GM12892 (cell line): ENCODE data around the gene ACTL9. TPM values are rescaled to one million over a fixed set of nuclear protein-coding genes. Genes with fewer than 3 reads are reported as not detected.
"Not testable (repeated sequence)": the region's sequence is repeated elsewhere in the genome, so short reads cannot be mapped to it uniquely, and the experiment has no call there.

ENCODE experiments used
- DNase-seq: peaks from one replicate; pipeline ENCODE4 v3.0.0; 2011; ENCODE audit not compliant: insufficient read length
- FAIRE-seq: peaks from 2 replicates; lab custom pipeline; 2011; peaks lifted over from hg19 to GRCh38; lab: Jason Lieb, UNC
- POLR2A ChIP-seq: IDR thresholded peaks from 2 replicates; pipeline ENCODE4 v1.6.1; 2011; ENCODE audit warnings: low read depth, low read length, control low read depth
- POLR2AphosphoS5 ChIP-seq: IDR thresholded peaks from 2 replicates; pipeline ENCODE4 v1.6.1; 2011; ENCODE audit warnings: low read depth, low read length, control low read depth
- TAF1 ChIP-seq: IDR thresholded peaks from 2 replicates; pipeline ENCODE4 v1.6.1; 2011; ENCODE audit warnings: low read depth, mild to moderate bottlenecking, control low read depth, low read length, borderline replicate concordance
- polyA plus RNA-seq: library from polyadenylated mRNA; unstranded; fragments of >200 nt; gene quantifications from one replicate; pipeline ENCODE4 v1.2.1, GENCODE V29; 2012; ENCODE audit warnings: missing spikeins, inconsistent platforms; ENCODE audit not compliant: missing spikeins

ACTL9 gene, protein sequence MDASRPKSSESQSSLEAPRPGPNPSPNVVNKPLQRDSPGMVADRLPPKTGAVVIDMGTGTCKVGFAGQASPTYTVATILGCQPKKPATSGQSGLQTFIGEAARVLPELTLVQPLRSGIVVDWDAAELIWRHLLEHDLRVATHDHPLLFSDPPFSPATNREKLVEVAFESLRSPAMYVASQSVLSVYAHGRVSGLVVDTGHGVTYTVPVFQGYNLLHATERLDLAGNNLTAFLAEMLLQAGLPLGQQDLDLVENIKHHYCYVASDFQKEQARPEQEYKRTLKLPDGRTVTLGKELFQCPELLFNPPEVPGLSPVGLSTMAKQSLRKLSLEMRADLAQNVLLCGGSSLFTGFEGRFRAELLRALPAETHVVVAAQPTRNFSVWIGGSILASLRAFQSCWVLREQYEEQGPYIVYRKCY
- polyA plus RNA-seq: not detected

DNA sequence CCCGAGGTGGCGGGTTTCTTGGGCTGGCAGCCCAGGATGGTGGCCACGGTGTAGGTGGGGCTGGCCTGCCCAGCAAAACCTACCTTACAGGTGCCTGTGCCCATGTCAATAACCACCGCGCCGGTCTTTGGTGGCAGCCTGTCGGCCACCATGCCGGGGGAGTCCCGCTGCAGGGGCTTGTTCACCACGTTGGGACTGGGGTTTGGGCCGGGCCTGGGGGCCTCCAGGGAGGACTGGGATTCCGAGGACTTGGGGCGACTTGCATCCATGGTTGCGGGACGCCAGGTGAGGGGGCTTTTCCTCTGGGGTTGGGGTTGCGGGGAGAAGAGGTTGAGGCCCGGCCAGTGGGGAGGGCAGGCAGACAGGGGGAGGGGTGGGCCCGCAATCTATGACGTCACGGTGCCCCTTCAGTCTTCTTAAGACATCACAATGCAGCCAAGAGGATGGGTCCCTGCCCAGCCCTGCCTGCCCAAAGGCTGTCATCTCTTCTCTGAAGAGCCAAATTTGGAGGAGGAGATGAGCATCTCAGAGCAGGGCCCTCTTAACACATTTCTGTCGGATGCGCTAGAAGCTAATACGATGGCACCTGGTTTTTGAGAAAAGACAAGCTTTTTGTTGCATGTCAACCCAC, at the start of gene ACTL9:
ACTL9 (minus strand) TSS at position 363 of the 631 bp plus-strand sequence; CDS start at position 269, 94 bp downstream.
- FAIRE-seq (no peak), DNase-seq (no peak)
- TF ChIP-seq TAF1 (no peak), POLR2AphosphoS5 (no peak), POLR2A (no peak)

DNA sequence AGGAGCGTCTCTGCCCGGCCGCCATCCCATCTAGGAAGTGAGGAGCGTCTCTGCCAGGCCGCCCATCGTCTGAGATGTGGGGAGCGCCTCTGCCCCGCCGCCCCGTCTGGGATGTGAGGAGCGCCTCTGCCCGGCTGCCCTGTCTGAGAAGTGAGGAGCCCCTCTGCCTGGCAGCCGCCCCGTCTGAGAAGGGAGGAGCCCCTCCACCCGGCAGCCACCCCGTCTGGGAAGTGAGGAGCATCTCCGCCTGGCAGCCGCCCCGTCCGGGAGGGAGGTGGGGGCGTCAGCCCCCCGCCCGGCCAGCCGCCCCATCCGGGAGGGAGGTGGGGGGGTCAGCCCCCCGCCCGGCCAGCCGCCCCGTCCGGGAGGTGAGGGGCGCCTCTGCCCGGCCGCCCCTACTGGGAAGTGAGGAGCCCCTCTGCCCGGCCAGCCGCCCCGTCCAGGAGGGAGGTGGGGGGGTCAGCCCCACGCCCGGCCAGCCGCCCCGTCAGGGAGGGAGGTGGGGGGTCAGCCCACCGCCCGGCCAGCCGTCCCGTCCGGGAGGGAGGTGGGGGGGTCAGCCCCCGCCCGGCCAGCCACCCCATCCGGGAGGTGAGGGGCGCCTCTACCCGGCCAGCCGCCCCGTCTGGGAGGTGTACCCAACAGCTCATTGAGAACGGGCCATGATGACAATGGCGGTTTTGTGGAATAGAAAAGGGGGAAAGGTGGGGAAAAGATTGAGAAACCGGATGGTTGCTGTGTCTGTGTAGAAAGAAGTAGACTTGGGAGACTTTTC, 40.9 kb upstream of the ACTL9 start:
- not testable (repeated sequence) for FAIRE-seq, DNase-seq

DNA sequence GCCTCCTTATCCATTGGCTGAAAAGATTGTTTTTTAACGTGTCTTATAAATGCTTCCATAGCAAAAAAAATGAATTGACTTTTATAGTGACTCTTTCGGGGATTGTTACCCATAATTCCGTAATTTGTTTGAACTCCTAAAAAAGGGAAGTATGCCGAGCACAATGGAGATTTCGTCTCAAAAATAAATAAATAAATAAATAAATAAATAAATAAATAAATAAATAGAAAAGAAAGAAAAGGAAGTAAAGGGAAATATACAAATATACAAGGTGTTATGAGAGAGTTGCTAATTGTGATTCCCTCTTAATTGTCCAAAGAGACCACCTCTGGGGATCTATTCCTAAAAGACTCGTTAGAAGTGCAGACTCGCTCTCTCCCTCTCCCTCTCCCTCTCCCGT, 39.8 kb upstream of the ACTL9 start:
- FAIRE-seq (no peak), DNase-seq (no peak)
- TF ChIP-seq POLR2AphosphoS5 (no peak), TAF1 (no peak), POLR2A (no peak)

DNA sequence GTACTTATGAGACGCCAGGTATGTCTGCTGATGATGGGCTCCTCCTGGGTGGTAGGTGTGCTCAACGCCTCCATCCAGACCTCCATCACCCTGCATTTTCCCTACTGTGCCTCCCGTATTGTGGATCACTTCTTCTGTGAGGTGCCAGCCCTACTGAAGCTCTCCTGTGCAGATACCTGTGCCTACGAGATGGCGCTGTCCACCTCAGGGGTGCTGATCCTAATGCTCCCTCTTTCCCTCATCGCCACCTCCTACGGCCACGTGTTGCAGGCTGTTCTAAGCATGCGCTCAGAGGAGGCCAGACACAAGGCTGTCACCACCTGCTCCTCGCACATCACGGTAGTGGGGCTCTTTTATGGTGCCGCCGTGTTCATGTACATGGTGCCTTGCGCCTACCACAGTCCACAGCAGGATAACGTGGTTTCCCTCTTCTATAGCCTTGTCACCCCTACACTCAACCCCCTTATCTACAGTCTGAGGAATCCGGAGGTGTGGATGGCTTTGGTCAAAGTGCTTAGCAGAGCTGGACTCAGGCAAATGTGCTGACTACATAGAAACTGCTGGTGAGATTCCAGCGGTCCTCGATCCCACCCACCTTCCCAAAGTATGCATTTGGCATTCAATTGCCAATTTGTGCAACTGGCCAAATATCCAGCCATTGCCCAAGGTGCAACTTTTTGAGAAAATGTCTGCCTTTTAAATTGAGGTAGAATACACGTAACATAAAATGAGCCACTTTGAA, 33.0 kb upstream of the ACTL9 start:
- no peak for TF ChIP-seq POLR2AphosphoS5
- no peak for TF ChIP-seq TAF1
- TF ChIP-seq POLR2A: no peak
- FAIRE-seq (no peak), DNase-seq (no peak)

DNA sequence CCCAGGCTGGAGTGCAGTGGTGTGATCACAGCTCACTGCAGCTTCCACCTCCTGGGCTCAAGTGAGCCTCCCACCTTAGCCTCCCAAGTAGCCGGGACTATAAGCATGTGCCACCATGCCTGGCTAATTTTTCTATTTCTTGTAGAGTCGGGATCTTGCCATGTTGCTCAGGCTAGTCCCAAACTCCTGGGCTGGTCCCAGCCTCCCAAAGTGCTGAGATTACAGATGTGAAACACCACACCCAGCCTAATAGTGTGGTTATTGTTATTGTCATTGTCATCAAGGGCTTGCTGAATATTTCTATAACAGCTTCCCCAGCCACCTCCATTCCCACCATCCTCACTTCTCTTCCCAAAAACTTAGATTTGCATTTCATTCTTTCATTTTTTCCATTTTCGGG, 25.7 kb upstream of the ACTL9 start:
- FAIRE-seq: no peak
- no peak for TF ChIP-seq TAF1
- no peak for TF ChIP-seq POLR2AphosphoS5
- TF ChIP-seq POLR2A: no peak
- no peak for DNase-seq

DNA sequence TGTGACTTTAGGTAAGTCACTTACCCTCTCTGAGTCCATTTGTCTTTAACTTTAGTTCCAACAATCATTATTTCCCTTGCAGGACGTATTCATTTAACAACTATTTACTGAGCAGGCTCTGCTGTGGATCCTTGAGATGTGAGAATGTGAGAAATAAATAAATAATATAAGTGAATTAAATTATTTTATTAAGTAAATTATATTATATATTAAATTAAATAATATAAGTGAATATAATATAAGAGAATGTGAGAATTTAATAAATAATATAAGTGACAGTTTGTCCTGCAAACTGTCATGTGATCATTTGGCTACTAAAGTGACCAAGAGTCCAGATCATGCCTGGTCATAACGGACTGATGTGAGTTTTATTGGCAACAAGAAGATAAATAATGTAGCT, 23.4 kb upstream of the ACTL9 start:
- FAIRE-seq: no peak
- DNase-seq: no peak
- TF ChIP-seq POLR2A (no peak), POLR2AphosphoS5 (no peak), TAF1 (no peak)

DNA sequence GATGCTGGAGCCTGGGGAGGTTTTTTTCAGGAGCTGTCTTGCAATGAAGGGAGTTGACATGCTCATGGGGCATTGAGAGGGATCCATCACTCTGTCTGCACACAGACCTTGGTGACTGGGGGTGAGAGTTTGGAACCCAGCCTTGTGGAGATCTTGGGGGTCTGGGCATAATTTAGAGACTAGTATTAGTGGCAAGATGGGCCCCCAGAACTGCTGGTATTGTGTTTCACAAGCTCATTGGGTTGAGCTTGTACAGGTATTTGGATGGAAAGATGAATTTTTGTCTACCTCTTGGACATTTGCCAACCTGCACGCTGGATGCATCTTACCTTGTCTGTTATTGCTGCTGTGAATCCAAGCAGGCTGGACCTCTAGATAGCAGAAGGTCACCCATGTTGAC, 22.7 kb upstream of the ACTL9 start, which contains the start of gene OR2Z1:
OR2Z1 (plus strand) TSS at position 301 of the 400 bp plus-strand sequence. CDS start 9,395 bp downstream, outside the sequence.
- no peak for TF ChIP-seq POLR2AphosphoS5
- no peak for TF ChIP-seq TAF1
- no peak for TF ChIP-seq POLR2A
- FAIRE-seq: no peak
- no peak for DNase-seq

DNA sequence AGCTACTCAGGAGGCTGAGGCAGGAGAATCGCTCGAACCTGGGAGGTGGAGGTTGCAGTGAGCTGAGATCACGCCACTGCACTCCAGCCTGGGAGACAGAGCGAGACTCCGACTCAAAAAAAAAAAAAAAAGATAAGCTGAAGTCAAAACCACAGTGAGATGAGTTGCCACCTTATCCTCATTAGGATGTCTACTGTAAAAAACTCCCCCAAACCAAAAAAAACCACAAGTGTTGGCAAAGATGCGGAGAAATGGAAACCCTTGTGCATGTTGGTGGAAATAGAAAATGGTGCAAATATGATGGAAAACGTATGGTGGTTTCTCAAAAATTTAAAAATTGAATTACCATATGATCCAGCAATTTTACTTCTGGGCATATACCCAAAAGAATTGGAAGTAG, 11.7 kb upstream of the ACTL9 start:
- FAIRE-seq, DNase-seq: not testable (repeated sequence)

DNA sequence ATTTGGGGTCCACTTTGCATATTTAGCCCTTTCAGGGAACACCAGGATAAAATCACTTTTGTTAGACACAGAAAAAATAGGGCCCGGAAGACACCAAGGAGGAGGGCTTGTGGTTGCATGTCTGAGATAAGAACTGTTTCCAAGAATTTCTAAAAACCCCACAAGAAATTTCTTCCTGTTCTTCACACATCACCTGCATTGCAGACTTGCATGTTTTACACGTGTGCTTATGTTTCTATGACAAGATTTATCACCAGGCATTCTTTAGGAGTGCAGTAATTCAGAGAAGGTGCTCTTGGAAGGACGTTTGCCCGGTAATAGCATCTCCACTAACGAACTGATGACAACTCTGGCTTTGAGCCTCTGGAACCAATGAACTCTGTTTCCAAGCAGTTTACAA, 7.1 kb upstream of the ACTL9 start:
- TF ChIP-seq POLR2A: no peak
- no peak for TF ChIP-seq TAF1
- no peak for TF ChIP-seq POLR2AphosphoS5
- DNase-seq (no peak), FAIRE-seq (no peak)

DNA sequence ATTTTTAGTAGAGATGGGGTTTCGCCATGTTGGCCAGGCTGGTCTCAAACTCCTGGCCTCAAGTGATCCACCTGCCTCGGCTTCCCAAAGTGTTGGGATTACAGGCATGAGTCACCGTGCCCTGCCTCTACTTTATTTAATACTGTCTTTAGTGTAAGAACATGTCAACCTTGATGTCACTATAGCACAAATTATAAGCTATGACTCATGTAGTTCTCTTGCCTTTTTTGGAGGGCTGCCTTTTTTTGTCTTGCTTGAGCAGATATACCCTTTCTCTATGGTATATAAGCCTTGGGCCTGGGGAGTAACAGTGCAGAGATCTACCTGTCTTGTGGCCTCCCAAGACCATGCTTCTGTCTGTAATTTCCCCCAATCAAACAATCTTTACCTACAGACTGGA, 6.7 kb upstream of the ACTL9 start:
- not testable (repeated sequence) for DNase-seq

DNA sequence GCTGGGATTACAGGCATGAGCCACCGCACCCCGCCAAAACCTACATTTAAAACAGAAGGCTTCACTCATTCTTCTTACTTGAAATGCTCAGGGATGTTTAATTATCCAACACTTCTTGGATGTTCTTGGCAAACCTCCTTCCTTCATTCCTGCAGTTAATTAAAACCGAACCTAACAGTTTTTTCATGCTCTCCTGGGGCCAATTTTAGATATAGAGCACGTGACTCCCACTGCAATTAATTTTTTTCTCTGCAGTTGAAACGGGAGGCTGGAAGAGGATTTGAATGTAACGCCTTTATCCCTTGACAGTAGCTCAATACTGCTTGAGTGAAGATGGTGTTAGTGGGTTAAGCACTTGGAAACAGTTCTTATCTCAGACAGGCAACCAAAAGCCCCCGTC, 4.6 kb upstream of the ACTL9 start:
- FAIRE-seq (no peak), DNase-seq (no peak)
- TF ChIP-seq TAF1: no peak
- no peak for TF ChIP-seq POLR2A
- TF ChIP-seq POLR2AphosphoS5: no peak

More for the DNA sequence above, 6.7 kb upstream of the ACTL9 start:
- FAIRE-seq: not testable (repeated sequence)
